ENCODE measurements around the gene SVOP.
"Not testable (repeated sequence)": the region's sequence is repeated elsewhere in the genome, so short reads cannot be mapped to it uniquely, and the experiment has no call there.

Gene SVOP

DNA sequence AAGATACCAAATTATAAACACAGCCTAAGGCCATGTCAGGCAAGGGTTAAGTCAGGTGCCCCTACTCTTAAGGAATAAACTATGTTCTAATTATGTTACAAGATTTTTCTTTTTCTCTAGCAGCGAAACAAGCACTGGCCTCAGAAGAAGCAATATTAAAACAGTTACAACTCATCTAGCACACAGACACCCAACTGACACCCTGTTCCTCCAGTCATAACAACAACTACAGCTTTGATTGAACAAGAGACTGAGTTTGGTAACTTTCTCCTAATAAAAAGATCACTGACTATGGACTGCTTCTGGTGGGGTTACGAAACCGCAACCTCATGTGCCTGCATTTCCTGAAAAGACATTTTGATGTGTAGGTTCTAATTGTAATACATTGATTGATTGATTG is 144.3 kb downstream of the SVOP start:
- DNase-seq: no peak

DNA sequence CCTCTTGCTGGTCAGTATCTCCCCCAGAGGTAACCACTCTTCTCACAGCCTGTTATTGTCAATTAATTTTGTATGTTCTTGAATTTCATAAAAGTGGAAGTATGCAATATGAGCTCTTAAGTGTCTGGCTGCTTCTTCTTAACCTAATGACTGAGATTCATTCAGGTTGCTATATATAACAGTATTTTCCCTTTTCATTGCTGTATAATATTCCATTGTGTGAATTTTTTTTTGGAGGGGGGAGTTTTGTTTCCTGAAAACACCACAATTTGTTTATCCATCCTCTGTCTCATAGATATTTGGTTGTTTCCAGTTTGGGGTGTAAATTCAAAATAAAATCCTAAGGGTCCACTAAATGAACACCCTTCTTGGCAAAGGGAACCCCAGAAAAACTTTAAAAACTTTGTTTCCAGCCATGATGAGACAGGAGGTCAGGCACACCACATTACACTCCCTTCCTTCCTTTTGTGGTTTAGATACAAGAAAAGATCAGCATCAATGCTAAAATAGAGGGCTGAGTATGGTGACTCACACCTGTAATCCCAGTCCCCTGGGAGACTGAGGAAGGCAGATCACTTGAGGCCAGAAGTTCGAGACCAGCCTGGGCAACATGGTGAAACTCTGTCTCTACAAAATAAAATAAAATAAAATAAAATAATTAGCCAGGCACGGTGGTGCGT is 145.0 kb downstream of the SVOP start:
- no peak for DNase-seq

DNA sequence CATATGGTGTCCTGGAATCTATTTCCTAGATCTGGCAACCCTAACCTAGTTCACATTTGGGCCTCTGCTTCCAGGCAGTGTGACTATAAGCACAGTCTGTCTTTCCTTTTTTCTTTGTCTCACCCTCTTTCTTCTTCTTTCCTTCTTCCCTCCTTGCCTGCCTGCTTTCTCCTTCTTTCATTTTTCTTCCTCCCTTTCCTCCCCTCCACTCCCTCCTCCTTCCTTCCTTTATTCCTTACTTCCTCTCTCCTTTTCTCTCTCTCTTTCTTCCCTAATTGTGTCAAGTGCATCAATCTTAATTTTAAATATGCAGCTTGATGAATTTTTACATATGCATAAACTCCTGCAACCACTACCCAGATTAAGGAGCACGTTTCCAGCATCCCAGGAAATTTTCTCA is 145.6 kb downstream of the SVOP start:
- no peak for DNase-seq

DNA sequence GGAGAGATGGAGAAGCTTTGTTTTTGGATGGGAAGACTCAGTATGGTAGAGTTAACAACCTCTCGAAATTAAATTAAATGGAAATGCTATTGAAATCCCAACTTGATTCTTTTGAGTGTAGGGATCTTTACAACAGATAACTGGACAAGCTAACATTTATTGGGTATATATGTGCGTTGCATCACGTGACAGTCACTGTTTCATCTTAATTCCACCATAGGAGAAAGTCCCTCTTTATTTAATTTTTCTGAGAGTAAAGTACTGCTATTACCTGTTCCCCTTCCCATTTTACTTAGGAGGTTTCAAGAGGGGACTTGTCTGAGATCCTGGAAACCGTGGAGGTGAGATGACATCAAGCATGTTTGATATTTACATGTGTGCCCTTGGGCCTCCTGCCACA is 152.1 kb downstream of the SVOP start:
- DNase-seq: no peak

DNA sequence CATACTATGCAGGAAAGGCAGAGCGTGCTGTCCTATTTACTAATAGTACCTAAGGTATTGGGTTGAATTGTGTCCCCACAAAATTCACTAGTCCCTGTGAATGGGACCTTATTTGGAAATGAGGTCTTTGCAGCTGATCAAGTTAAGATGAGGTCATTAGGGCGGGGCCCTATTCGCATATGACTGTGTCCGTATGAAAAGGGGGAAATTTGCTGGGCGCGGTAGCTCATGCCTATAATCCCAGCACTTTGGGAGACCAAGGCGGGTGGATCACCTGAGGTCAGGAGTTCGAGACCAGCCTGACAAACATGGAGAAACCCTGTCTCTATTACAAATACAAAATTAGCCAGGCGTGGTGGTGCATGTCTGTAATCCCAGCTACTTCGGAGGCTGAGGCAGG is 154.8 kb downstream of the SVOP start:
- DNase-seq: not testable (repeated sequence)

DNA sequence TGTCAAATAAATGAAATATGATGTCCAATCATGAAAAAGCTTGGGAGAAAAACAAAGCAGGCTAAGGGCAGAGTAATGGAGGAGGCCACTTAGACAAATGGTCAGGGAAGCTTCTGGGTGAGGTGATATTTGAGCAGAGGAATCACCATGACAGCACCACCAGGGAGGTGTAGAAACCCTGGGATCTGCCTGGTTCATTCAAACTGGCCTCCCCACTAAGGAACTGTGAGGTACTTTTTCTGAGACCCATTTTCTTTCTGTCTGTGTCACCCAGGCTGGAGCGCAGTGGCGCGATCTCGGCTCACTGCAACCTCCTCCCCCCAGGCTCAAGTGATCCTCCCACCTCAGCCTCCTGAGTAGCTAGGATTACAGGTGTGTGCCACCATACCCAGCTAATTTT is 155.7 kb downstream of the SVOP start:
- no peak for DNase-seq

DNA sequence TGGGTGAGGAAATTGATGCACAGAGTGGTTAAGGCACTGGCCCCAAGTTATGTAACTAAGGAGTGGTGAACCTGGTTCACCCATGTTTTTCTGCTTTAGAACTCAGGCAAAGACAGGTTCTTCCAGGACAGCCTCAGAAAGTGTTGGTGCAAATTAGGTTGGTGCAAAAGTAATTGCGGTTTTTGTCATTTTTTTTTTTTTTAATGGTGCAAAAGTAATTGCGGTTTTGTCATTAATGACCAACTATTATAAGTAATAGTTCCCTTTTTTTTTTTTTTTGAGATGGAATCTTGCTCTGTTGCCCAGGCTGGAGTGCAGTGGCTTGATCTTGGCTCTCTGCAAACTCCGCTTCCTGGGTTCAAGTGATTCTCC is 158.3 kb downstream of the SVOP start:
- no peak for DNase-seq

DNA sequence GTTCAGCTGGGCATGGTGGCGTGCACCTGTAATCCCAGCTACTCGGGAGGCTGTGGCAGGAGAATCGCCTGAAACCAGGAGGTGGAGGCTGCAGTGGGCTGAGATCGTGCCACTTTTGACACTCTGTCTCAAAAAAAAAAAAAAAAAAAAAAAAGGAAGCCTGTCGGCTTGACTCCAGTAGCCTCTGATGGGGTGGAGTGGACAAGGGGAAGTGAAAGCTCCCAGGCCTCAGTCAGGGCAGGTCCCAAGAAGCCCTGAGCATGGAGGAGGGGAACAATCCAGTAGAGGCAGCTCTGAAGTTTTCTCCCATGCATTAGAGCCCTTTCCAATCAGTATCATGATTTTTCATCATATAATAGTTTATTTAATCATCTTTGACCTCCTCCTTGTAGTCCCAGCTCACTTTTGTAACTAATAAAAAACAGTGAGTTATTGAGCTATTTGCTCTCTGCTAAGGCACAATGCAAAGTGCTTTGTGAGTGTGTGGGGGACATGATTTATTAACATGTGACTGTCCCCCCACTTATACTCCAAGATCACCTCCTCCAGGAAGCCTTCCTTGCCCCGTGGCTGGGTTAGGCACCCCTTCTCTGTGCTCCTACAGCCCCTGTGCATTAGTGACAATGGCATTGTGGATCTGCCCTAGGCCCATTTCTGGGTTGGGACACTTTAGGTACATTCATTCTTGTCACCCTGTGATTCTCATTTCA is 158.8 kb downstream of the SVOP start:
- DNase-seq: no peak

DNA sequence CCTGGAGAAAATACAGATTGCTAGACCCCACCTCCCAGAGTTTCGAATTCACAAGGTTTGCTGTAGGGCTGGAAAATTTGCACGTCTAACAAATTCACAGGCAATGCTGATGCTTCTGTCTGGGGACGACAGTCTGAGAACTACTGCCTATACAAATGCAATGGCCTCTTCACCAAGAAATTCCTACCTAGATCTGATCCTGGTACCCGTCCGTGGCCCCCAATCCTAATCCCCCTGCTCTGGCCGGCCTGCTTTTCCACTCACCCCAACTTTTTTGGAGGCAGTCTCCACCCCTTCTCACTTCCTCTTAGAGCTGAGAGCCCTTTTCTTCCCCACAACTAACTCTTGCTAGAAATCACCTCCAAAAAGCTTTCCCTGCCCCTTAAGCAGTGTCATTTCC is 160.4 kb downstream of the SVOP start:
- no peak for DNase-seq

DNA sequence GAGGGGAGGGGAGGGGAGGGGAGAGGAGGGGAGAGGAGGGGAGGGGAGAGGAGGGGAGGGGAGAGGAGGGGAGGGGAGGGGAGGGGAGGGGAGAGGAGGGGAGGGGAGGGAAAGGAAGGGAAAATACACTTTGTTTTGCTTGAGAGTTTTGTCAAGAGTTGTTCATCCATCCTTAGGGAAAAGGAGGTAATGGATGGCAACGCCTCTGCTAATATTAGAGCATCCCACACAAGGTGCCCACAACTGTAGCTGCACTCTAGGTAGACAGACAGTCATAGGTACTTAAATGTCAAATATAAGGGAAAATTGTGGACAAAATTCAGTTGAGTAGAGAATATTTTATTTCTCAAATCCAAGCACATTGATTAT is 161.0 kb downstream of the SVOP start:
- DNase-seq: no peak

DNA sequence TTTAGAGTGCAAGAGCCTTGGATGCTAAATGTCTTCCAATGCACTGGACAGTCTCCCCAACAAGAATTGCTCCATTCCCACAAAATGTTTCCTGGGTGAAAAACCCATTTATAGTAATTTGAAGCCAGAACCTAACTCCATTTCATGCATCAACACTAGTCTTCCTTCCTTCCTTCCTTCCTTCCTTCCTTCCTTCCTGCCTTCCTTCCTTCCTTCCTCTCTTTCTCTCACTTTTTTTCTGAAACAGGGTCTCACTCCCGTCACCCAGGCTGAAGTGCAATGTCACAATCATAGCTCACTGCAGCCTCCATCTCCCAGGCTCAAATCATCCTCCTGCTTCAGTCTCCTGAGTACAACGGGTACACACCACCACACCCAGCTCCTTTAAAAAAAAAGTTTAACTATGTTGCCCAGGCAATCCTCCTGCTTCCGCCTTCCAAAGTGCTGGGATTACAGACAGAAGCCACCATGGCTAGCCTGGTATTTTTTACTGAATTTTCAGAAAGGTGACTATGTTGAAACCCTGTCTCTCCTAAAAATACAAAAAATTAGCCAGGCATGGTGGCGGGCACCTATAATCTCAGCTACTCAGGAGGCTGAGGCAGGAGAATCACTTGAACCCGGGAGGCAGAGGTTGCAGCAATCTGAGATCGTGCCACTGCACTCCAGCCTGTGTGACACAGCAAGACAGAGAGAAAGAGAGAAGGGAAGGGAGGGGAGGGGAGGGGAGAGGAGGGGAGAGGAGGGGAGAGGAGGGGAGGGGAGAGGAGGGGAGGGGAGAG is 161.5 kb downstream of the SVOP start:
- DNase-seq: not testable (repeated sequence)

DNA sequence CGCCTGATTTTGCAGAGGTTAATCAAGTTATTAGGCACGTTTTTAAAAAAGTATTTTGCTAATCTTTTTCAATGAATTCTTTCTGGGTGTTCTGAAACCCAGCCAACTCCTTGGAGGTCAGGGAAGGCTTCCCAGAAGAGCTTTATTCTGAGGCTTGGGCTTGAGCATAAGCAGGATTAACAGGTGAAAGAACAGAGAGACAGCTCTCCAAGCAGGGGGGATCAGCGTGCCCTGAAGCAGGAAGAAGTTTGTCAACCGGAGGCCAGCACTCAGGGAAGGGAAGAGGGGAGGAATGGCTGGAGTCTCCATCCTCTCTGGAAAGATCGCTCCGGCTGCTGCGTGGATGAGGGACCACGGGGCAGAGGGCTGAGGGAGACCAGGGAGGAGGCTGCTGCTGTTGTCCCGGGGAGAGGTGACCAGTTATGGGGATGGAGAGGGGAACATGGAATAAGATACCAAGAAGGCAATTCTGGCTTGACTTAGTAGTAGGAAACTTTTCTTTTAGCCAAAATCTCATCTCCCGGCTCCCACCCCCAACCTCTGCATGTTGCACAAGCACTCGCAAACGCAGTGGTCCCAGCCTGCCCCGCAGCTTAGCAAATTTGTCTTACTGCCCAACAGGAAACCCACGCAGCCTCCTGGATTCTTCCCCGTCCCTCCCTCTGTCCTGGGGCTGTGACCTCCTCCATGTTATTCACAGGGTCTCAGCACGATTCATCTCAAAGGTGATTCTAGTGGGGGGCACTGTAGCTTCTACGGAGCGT is 162.4 kb downstream of the SVOP start:
- DNase-seq: no peak
